ENCODE results near the gene ZBED2.
"Not testable (repeated sequence)": the region's sequence is repeated elsewhere in the genome, so short reads cannot be mapped to it uniquely, and the experiment has no call there.

ZBED2 gene, protein sequence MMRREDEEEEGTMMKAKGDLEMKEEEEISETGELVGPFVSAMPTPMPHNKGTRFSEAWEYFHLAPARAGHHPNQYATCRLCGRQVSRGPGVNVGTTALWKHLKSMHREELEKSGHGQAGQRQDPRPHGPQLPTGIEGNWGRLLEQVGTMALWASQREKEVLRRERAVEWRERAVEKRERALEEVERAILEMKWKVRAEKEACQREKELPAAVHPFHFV

DNA sequence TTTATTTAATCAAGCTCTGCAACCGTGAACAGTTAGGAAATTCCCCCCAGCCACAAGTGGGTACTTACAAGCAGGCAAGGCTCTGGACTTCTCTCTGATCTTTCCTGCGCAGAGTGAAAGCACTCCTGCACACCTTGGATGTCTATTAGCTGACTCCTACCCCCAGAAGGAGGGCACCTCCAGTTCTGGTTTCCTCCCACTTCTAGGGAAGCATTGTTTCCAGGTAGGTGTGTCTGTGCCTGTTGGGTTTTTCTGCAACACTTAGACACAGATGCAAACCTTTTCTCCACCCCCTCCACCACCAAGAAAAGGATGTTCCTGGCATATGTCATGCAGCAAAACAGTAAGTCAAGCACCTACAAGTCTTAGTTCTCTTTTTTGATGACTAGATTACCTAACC is at the start of gene ZBED2:
TSS of gene ZBED2 (minus strand) at position 115 of the 400 bp plus-strand sequence. CDS start 1,145 bp downstream, outside the sequence.
- peak in 27 of 42 donors; percentile 5 to 86 (median 42) for DNase-seq
- intact Hi-C loops (cut with DNase I), result no loop called here

DNA sequence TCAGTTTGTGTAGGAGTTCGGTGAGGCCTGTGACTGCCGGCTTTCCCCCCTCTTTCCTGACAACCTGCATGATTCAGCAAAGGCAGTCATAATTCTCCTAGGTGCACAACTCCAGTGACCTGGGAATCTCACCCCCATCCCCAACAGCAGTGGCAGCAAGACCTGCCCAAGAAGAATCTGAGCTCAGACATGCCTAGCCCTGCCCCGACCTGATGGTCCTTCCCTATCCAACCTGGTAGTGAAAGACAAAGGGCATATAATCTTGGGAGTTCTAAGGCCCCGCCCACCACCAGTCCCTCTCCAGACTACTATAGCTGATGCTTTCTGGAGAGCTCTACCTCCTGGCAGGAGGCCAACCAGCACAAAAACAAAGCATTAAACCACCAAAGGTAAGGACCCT is 44.2 kb upstream of the ZBED2 start:
- intact Hi-C loops (cut with DNase I), result no loop called here
- no peak for DNase-seq

DNA sequence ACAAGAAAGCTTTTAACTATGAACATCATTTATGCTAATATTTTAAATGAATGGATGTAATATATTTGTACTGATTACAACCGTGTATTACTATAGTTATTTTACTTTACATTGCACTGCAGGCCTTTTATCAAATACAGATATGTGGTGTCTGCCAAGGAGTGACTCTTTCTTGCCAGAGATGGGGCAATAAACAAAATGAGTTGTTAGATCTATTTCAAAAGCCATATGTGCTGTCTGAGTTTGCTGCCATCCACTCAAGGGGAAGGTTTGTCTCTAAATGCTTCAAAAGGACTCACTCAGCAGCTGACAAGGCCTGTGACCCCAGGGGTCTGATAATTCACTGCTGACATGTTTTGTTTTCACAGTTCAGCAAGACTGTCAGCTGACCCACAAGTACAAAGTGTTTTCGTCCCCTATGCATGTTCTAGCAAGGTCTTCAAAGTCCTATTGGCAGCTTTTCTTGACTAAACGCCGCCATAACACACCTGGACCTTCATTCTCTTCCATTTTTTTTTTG is 41.3 kb upstream of the ZBED2 start:
- intact Hi-C loops (cut with DNase I), result no loop called here
- no peak for DNase-seq

DNA sequence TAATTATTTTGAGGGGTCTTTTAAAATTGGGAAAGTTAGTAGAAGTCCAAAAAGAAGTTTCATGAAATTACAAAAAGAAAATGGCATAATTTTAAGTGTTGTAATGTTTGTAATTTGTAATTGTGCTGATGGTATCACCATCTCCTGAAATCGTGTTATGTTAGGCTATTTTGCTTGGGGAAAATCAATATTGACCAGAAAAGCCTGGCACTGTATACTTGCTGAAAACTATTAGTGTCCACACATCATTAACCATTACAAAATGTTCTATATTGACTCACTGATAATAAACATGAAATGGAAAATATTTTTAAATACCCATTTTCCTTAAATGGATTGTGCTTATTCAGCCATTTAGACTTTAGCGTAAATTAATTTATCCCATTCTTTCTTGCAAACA is 40.3 kb upstream of the ZBED2 start:
- intact Hi-C loops (cut with DNase I), result no loop called here

DNA sequence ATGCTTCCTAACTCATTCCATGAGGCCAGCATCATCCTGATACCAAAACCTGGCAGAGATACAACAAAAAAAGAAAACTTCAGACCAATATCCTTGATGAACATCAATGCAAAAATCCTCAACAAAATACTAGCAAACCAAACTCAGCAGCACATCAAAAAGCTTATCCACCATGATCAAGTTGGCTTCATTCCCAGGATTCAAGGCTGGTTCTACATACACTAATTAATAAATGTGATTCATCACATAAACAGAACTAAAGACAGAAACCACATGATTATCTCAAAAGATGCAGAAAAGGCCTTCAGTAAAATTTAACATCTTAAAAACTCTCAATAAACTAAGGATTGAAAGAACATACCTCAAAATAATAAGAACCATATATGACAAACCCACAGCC is 35.5 kb upstream of the ZBED2 start:
- DNase-seq; intact Hi-C loops (cut with DNase I): not testable (repeated sequence)

More for the DNA sequence above, 40.3 kb upstream of the ZBED2 start:
- no peak for DNase-seq

DNA sequence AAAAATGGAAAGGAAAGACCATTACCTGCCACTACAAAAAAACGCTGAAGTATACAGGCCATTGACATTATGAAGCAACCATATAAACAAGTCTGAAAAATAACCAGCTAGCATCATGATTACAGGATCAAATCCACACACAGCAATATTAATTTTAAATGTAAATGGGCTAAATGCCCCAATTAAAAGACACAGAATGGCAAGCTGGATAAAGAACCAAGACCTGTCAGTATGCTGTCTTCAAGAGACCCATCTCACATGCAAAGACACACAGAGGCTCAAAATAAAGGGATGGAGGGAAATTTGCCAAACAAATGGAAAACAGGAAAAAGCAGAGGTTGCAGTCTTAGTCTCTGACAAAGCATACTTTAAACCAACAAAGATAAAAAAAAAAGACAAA is 33.9 kb upstream of the ZBED2 start:
- intact Hi-C loops (cut with DNase I); DNase-seq: not testable (repeated sequence)

DNA sequence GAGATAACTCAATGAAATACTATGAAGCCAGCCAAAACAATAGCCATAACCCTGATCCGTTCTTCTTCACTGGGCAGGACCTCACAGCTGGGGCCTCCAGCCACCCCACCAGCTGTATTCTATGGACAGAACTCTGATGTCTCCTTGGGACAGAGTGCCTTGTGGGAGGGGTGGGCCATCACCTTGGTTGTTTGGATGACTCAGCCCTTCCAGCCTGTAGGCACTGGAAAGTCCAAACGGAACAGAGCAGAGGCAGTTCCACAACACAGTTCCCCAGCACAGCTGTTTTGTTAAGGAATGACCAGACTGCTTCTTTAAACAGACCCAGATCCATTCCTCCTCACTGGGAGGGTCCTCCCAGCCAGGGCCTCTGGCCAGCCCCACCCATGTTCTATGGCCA is 31.9 kb upstream of the ZBED2 start:
- intact Hi-C loops (cut with DNase I), result no loop called here
- DNase-seq, result no peak

DNA sequence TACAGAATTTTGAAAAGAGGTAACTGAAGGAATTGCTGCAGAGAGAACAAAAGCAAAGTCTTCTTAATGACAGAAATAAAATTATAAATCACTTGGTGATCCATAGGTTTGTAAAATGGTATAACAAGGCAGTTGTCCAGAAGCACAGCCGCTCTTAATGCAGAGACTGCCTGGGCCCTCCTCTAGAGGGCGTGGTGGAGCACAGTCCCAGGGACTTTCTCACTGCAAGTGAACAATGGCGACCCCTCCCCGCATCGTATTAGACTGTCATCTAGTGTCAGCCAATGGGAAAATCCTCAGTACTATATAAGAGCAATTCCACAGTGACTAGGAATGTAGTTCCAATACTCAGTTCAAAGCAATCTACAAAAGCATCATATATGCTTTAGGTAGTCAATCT is 26.4 kb upstream of the ZBED2 start:
- intact Hi-C loops (cut with DNase I), result no loop called here
- DNase-seq, result no peak

DNA sequence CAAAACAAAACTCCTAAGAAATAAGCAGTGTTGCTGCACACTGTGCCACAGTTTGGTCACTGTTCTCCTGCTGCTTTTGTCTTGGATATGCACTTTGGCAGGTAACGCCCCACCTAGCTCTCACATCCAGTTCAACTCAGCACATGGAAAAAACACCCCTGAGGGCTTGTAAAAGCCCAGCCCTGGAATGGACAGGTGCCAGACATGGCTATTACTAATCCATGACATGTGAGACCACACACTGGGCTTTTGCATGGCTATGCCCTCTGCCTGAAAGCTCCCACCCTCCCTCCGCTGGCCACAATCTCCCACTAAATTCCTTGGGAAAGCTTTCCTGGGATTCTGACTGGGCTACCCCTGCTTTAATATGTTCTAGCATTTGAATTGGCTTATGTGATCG is 24.7 kb upstream of the ZBED2 start:
- intact Hi-C loops (cut with DNase I), result no loop called here
- no peak for DNase-seq

DNA sequence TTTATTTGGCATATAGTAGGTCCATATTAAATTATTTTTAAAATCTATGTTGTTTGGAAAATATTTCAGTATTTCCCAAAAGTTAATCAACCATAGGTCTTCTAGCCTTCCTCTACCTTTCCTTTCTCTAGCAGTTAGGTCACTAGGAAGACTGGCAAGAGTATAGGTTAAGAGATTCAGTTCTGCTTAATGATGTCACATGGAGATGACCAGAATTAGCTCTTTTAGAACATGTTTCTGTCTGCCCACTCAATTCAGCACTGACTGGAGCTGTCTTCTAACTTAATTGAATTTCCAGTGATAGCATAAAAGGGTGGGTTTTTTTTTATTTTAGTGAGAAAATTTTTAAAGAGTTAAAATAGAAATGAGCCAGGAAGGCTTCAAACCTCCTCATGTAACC is 23.8 kb upstream of the ZBED2 start:
- intact Hi-C loops (cut with DNase I), result no loop called here
- no peak for DNase-seq

DNA sequence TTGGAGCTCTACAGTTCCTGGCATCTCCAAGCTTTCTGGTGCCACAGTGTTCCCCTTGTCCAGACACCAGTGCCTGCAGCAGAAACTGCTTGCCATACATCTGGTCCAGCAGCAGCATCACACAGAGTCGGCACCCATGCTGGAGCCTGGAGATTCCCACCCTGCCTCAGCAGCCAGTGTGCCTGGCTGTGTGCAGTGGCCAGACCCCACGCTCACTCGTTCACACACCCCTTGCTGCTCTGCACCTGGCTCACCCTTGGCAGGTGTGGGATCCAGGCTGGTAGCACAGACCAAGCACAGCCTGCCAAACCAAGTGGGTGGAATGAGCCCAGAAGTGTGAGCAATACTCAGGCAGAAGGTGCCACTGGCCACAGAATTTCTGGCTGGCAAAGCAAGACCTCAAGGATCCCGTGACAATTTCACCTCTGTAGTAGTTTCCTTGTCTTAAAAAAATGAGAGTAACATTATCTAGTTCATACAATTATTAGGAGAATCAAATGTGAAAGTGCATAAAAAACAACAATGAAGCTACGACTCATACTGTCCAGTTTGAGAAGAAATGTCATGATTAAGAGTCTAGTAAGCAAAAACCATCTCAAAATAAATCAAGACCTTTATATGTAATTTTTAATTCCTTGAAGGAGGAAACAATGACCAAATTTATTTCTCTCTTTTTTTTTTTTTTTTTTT is 22.9 kb upstream of the ZBED2 start:
- no peak for DNase-seq

DNA sequence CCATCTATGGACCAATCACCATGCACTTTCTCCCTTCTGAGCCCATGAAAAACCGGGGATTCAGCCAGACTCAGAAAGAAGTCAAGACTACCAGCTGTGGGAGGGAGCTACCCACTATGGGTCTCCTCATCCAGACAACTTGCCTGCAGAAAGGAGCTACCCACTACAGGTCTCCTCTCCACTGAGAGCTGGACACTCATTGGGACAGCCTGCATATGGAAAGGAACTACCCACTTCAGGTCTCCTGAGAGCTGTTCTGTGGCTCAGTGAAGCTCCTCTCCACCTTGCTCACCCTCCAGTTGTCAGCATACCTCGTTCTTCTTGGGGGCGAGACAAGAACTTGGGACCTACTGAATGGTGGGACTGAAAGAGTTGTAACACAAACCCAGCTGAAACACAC is 22.3 kb upstream of the ZBED2 start:
- intact Hi-C loops (cut with DNase I), result no loop called here
- no peak for DNase-seq

More for the DNA sequence above, 22.9 kb upstream of the ZBED2 start:
- intact Hi-C loops (cut with DNase I), result no loop called here

DNA sequence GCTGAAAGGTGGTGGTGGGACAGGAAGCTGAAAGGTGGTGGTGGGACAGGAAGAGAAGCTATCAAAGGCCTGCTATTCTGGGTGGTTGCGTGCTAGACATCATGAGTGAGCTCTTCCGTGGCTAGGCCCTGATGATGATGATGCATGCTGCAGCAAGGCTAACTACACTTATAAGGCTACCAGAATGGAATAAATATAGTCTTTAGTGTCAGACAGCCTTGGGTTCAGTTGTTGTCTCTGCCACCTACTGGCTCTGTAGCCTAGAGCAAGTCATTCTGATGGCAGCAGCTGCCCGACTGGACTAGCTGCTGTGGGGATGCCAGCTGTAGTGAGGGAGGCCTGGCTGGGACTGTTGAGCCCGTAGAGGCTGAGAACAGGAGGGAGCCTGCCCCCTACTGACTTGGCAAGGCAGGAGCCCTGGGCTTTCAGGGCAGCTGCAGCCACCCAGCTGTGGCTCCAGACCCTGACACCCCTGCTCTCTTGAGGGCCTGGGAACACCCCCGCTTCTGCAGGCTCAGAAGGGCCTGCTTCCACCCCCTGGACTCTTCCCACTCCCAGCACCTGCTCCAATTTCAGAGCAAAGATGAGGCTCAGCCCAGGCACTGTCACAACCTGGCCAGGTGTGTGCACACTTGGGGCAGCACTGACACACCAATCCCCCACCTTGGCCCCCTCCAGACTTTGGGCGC is 21.4 kb upstream of the ZBED2 start:
- intact Hi-C loops (cut with DNase I), result no loop called here
- no peak for DNase-seq

DNA sequence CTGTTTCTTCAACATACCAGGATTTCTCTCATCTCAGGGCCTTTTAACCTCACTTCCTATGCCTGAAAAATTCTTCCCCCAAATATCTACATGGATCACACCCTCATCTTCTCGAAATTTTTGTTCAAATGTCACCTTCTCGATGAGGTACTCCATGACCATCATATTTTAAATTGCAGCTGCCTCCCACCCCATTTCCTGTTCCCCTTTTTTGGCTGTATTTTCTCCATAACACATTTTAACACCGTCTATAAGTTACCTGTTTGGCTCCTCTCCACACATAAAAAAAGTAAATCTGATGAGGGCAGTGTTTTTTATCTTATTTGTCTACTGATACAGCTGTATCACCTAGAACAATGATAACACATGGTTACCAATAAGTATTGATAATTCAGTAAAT is 20.7 kb upstream of the ZBED2 start:
- DNase-seq, result no peak
- intact Hi-C loops (cut with DNase I), result no loop called here

DNA sequence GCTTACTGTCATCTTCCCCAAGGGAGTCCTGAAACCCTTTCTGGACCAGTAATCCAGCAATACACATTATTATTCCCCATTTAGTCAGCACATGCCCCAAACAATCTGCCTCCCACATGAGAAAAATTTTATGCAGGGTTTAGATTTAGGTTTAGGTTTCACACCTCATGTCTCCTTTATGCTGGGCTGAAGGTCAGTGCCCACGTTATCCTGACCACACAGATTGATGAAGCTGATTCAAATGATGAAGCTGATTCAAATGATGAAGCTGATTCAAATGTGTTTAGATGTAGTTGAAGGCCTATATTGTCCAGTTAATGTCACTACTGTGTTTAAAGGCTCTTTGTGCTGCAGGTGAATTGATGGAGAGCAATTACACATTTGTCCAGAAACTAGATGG is 18.1 kb upstream of the ZBED2 start:
- intact Hi-C loops (cut with DNase I), result no loop called here
- DNase-seq, result no peak

DNA sequence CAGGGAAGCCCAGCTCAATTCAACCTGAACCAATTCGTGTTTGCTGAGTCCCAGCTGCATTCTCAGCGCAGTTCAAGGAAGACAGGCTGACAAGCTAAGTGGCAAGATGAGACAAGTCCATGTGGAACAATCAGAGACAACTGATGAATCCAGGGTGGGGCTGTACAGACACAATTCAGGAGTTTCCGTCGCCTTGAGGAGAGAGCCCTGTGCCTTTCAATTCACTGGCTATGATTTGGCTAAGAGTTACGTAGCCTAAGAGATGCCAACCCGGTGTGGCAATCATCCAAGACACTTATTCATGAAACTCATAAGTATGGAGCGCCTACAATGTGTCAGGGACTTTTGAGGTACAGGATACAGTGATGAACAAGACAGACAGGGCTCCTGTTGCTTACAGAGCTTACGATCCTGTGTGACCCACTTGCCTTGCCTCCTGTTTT is 15.5 kb upstream of the ZBED2 start:
- intact Hi-C loops (cut with DNase I), result no loop called here
- no peak for DNase-seq

DNA sequence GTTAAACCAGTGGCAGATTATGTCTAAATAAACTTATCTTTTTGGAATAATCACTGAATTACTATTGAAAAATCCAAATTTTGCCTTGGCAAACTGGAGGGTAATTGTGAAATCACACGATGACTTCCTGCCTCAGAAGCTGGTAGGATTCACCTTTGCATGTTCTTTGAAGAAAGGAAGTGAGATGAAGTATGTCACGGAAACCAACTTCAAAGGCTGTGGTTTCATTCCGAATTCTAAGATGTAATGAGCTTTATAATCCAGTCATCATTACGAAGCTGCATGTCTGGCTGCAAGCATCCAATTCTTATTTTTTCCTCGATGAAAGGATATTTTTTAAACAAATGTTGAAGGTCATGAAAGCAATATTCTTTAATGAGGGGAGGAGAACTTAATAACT is 15.0 kb upstream of the ZBED2 start:
- intact Hi-C loops (cut with DNase I), result no loop called here

DNA sequence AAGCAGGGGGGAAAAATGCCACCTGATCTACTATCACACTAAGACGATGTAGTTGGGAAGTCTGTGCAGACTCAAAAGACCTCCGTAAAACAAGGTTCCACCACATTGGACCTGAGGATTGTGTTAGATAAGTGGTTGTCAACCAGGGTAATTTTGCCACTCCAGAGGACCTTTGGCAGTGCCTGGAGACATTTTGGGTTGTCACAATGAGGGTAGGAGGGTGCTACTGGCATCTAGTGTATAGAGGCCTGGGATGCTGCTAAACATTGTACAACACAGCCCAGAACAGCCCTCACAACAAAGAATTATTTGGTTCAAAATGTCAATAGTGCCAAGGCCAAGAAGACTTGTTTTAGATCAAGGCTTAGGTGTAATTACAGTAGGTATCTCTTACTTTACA is 14.6 kb upstream of the ZBED2 start:
- no peak for DNase-seq
- intact Hi-C loops (cut with DNase I), result no loop called here

More for the DNA sequence above, 15.0 kb upstream of the ZBED2 start:
- no peak for DNase-seq

DNA sequence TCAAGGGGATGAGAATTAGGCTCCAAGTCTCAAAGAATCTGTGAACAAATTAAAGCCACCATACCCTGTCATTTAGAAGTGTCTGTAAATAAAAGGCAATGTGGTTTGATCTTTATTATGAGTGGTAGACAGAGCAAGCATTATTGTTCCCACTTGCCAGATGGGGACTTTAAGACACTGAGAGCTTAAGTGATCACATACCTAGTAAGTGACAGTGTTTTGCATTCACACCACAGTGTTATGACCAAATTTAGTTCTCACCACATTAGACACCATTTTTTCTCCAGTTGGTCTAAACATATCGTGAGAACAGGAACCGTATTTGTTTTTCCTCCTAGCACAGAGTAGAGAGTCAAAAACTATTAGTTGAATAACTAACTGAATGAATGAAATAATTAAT is 13.2 kb upstream of the ZBED2 start:
- DNase-seq, result no peak
- intact Hi-C loops (cut with DNase I), result no loop called here

DNA sequence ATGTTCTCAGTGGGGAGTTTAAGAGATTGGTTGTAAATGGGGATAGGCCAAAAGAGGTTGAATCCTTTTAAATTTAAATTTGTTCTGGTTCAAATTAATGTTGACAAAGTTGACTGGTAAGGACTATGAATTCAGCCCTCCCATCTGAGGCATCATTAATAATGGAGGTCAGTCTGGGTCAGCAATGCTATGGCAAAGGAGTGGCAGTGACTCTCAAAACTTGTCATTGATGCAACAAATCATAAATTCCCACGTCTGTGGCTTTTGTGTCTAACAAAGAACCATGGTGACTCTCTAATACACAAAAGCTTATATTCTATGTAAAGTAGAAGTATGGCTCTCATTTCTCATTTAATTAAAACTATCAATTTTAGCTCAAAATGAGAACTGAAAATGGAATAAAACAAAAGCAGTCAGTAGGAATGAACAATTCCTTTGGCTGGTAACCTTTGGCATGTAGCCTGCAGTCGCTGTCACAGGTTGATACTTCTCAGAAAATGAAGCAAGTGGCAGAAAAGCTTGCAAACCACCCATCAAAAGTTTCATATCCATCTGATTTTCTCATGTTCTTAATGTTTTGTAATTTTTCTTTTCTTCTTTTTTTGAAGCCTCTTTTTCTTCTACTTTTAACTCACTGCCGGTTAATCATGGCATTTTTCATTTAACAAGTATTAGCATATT is 12.2 kb upstream of the ZBED2 start:
- DNase-seq, result no peak
- intact Hi-C loops (cut with DNase I), result no loop called here
